Left lobe of liver (tissue), 2 donors: ENCODE data around the gene HES5. TPM values are rescaled to one million over a fixed set of nuclear protein-coding genes. Genes with fewer than 3 reads are reported as not detected.

Experiments used
- ATAC-seq: fragments of 200-7000 bp; cut with Tn5 transposase; one replicate; pipeline ENCODE4 v1.9.1; 2020; ENCODE audit warnings: mild to moderate bottlenecking, moderate library complexity
- DNase-seq: peaks from one replicate; pipeline ENCODE4 v3.0.0-alpha.2; 2020; ENCODE audit warnings: low spot score
- total RNA-seq: library from RNA; stranded (reverse); gene quantifications from one replicate; pipeline ENCODE4 v1.2.1, GENCODE V29; 2021
- donor health status: DM: no; HTN: no; CAD: no; lungs with moderate emphysema.
- donor health status: DM: no; HTN: yes; CAD: no.

The HES5 gene
- total RNA-seq, 1 donor from 2014 or later = 0.28 TPM

- no peak for DNase-seq
- ATAC-seq = no peak
These were observed 3.3 kb upstream of the HES5 start for GRCh38 chr1:2533365-2533764.

GRCh38 chr1:2532485-2533160 is 2.6 kb upstream of the HES5 start:
- DNase-seq = no peak
- no peak for ATAC-seq

- DNase-seq (peak; percentile 70), ATAC-seq (no peak)
These were observed 674 bp upstream of the HES5 start for GRCh38 chr1:2530513-2531361.

DNA sequence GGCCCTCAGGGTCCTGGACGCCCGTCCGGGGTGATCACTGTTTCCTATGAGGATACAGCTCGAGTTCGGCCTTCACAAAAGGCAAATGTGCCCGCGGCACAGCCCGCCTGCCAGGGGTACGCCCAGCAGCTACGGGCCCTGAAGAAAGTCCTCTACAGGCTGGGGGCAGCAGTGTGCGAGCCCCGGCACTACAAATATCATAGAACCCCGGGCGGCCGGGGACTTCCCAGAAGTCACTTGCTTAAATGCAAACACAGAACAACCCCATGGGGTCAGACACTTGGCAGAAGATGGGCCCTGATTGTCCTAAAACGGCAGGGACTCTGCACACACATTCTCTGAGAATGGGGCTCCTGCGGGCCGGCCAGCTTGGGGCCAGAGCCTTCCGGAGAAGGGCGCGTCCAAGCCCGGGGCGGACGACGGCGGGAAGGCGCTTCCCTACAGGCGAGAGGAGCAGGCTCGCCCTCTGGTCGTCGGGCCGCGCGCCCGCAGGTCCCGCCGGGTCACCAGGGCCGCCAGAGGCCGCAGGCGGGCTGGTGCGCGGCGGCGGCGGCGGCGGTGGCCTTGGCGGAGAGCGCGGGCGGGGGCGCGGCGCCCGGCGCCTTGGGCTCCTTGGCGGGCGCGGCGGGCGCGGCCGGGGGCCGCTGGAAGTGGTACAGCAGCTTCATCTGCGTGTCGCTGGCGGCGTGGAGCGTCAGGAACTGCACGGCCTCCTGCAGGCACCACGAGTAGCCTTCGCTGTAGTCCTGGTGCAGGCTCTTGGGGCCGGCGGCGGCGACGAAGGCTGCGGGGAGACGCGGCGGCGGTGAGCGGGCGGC is 888 bp downstream of the HES5 start:
- DNase-seq (peak; percentile 74), ATAC-seq (peak; percentile 19)

DNA sequence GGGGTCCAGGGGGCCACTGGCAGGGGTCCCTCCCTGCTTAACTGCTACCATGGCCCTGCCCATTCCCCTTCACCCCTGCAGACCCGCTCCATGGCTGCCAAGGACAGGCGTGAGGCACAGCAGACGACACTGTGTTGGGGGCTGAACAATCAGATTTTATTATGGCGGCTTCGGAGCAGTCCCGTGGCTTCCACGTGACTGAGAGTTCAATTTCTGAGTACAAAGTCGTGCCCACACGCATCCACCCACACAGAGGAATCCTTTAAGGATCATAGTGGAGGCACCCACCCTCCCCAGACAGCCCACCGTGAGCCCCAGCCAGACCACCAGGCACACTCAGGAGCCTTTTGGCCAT is 1.5 kb downstream of the HES5 start:
- ATAC-seq = no peak
- DNase-seq = no peak

- DNase-seq = peak; percentile 97
- ATAC-seq = peak; percentile 64
These were observed 2.0 kb downstream of the HES5 start for GRCh38 chr1:2528016-2528415.

- ATAC-seq (no peak), DNase-seq (no peak)
These were observed 2.6 kb downstream of the HES5 start for GRCh38 chr1:2527556-2527860.

- ATAC-seq = peak; percentile 57
- peak; percentile 91 for DNase-seq
These were observed 3.1 kb downstream of the HES5 start for GRCh38 chr1:2526824-2527555.

DNA sequence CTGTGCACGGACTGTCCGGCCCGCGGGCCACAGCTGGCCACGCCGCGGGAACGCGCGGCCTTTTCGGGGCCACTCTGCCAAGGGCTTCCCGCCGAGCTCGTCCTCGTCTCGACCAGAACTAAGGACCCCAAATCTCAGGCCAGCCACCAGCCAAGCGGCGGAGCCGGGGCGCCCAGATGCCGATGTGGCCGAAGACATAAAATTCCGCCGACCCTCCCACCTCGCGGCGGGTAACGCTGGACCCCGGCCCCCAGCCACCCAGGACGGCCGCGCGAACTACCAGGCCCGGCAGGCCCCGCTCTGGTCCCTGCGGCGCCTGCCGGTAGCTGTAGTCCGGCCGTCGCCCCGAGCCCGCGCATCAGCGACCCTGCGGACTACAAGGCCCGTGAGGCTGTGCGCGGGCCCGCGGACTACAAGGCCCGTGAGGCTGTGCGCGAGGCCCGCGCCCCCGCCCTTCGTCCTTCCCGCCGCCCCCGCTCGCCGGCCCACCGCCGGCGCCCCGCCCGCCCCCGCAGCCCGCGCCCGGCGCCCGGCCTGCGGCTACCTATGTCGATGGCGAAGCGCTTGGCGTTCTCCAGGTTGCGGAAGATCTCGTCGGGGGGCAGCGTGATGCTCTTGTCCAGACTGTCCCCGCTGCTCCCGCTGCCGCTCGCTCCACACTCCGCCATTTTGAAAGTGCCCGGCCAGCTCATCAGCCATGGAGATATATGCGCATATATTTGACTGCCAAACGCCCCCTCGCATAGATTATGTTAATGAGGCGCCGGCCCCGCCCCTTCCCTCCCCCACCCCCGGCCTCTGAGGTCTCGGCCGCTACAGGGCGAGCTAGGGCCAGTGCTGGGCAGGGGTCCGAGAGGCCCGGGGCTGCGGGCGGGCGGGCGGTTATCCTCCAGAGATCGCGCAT is 3.9 kb downstream of the HES5 start, which contains the start of gene PANK4:
Gene PANK4 (minus strand): TSS at position 677 of the 904 bp plus-strand sequence. CDS start 9 bp downstream, at position 668.
- peak; percentile 93 for DNase-seq
- peak; percentile 71 for ATAC-seq

DNA sequence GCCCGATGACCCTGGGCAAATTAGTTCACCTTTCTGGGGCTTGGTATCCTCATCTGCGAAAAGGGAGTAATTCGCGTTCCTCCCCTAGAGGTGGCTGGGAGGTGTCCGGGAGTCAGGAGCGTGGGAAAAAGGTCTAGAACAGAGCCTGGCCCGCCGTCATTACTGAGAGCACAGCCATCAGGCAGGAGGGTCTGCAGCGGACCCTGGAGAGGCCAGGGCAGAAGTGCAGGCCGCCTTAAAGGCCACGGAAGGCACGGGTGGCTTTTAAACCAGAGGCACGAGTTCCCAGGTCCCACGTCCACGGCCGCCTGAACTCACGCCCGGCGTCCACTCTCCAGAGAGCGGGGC is 4.5 kb downstream of the HES5 start:
- DNase-seq (no peak), ATAC-seq (no peak)

- DNase-seq (no peak), ATAC-seq (no peak)
These were observed 6.0 kb downstream of the HES5 start for GRCh38 chr1:2523891-2524609.

- DNase-seq (no peak), ATAC-seq (no peak)
These were observed 6.7 kb downstream of the HES5 start for GRCh38 chr1:2523191-2523890.

- no peak for DNase-seq
These were observed 7.8 kb downstream of the HES5 start for GRCh38 chr1:2522230-2522629.

DNA sequence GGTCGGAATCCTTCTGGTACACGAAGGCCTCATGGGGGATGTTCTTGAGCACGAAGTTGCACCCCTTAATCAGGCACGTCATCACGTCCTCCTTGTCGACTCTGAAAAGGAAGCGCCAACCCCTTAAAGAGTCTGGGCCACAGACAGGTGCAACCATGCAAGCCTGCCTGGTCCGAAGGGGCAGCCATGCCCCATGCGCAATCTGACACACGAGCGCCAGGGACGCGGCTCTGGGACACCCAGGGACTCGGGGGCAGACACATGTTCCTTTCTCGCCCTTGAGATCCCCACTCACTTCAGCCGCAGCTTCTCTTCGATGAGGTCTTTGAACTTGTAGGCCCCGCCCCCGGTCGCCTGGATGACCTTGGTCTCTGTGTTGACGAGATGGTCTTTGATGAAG is 9.3 kb downstream of the HES5 start:
- ATAC-seq = no peak
- DNase-seq = no peak

More at GRCh38 chr1:2522230-2522629, 7.8 kb downstream of the HES5 start:
- ATAC-seq = peak; percentile 2

- DNase-seq (no peak), ATAC-seq (no peak)
These were observed 9.9 kb downstream of the HES5 start for GRCh38 chr1:2520206-2520605.

DNA sequence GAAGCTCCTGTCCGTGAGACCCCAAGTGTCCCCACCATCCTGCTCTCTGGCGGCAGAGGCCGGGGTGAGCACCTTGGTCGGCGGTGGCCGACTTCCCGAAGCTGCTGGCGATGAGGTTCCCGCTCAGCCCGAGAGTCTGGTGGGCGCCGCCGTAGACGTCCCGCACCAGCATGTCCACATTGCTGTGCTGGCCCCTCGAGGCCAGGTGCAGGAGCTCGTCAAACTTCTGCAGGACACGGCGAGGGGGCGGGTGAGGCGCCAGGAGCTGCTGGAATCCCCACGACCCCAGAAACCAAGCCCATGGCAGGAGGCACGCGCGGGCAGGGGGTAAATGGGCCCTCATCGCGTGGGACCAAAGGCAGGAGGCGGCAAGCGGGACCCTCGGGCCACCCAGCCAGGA is 10.3 kb downstream of the HES5 start:
- no peak for DNase-seq
- ATAC-seq = no peak

GRCh38 chr1:2519029-2519685 is 10.9 kb downstream of the HES5 start:
- no peak for DNase-seq
- ATAC-seq = no peak

- ATAC-seq = no peak
- no peak for DNase-seq
These were observed 11.5 kb downstream of the HES5 start for GRCh38 chr1:2518528-2518927.
